GM21447 (cell line): Measurements from ENCODE around the gene TXN.
"Not testable (repeated sequence)": the region's sequence is repeated elsewhere in the genome, so short reads cannot be mapped to it uniquely, and the experiment has no call there.

ENCODE experiments used
- ATAC-seq: cut with Tn5 transposase; IDR thresholded peaks from one replicate; pipeline ENCODE4 v1.9.1; 2021; ENCODE audit not compliant: unreplicated experiment

TXN gene

DNA sequence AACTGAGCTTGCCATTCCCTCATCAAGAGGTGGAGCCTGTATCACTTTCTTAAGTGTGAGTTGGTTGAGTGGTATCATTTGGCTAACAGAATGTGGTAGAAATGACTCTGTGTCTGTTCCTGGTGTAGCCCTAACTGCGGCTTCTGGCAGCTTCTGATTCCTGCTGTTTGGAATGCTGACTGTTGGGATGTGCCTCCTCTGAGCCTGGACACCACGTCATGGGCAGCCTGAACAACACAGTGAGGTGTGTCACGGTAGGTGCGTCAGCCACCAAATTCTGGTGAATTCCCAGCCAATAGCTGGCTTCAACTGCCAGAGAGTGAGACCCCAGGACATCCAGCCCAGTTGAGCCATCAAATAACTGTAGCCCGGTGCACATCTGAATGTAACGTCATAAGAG lies 42.2 kb downstream of the TXN start:
- no peak for ATAC-seq

- no peak for ATAC-seq
Measured at GRCh38 chr9:110213413-110214044, 42.8 kb downstream of the TXN start.

- no peak for ATAC-seq
Measured at GRCh38 chr9:110208031-110208430, 48.3 kb downstream of the TXN start, which contains the start of gene C9orf152. C9orf152 (minus strand) TSS chr9:110208159; CDS start chr9:110207579, 580 bp downstream.

- ATAC-seq: no peak
Measured at GRCh38 chr9:110207071-110207641, 49.2 kb downstream of the TXN start.

DNA sequence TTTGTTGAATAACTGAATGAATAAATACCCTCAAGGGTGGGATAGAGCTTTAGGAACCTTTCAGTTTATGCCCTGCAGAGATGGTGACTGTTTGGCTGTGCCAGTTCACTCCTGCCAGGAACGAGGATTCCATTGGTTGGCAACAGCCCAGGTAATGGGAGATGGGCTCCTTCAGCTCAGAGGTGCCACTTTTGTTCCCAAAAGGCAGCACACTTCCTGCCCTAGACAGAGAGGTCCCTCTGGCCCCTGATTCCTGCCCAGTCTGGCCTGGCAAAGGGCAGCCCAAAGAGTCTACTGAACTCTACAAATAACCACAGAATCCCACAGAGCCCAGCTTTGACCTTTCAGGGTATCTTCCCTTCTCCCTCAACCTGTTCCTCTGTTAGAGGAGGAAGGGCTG lies 49.9 kb downstream of the TXN start:
- ATAC-seq: no peak

- ATAC-seq: not testable (repeated sequence)
Measured at GRCh38 chr9:110205612-110206011, 50.7 kb downstream of the TXN start.

DNA sequence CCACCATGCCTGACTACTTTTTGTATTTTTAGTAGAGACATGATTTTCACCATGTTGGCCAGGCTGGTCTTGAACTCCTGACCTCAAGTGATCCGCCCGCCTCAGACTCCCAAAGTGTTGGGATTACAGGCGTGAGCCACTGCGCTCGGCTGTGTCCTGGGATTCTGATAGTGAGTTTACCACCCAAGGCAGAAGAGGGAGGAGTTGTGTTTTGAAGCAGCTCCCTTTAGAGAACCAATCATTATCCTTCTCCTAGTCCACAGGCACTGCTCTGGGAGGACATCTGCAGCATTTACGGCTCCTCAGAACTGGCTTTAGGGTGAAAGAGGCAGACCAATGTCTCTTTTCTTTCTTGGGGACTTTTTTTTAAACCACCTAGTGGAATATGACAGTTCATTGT lies 54.1 kb downstream of the TXN start:
- no peak for ATAC-seq

GRCh38 chr9:110199643-110200042 lies 56.7 kb downstream of the TXN start:
- ATAC-seq: no peak

DNA sequence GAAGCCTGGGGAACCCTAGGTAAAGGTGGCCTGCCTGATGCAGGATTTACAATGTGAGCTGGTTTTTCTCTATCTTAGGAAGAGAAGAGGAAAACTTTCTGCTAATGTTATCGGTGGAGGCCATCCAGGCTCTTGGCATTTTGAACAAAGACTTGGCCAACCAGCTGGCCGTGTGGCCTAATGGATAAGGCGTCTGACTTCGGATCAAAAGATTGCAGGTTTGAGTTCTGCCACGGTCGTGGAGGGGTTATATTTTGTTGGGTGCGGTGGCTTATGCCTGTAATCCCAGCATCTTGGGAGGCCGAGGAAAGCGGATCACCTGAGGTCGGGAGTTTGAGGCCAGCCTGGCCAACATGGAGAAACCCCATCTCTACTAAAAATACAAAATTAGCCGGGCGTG lies 58.0 kb downstream of the TXN start:
- ATAC-seq: no peak

GRCh38 chr9:110197330-110198187 lies 58.7 kb downstream of the TXN start:
- ATAC-seq: no peak

DNA sequence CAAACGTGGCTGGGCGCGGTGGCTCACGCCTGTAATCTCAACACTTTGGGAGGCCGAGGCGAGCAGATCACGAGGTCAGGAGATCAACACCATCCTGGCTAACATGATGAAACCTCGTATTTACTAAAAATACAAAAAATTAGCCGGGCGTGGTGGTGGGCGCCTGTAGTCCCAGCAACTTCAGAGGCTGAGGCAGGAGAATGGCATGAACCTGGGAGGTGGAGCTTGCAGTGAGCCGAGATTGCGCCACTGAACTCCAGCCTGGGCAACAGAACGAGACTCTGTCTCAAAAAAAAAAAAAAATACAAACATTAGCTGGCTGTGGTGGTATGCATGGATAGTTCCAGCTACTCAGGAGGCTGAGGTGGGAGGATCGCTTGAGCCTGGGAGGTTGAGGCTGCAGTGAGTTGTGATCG lies 60.2 kb downstream of the TXN start:
- not testable (repeated sequence) for ATAC-seq
